Psoas muscle (tissue), 8 donors: Measurements from ENCODE around the gene FRMPD1. TPM values are rescaled to one million over a fixed set of nuclear protein-coding genes. Genes with fewer than 3 reads are reported as not detected.

Experiments used
- ATAC-seq, 4 donors: fragments of 200-7000 bp; cut with Tn5 transposase; one replicate each; pipeline ENCODE4 v1.9.1; 2020; ENCODE audit warnings: moderate library complexity in 3 of 4, mild to moderate bottlenecking in 2 of 4
- DNase-seq, 2 donors: peaks; one replicate each; pipeline ENCODE4 v3.0.0-alpha.2; 2020
- H3K27ac ChIP-seq: fragments of 200-600 bp; one replicate; pipeline ENCODE4 v1.8.0; 2022
- H3K27me3 ChIP-seq, 3 donors: fragments of 200-600 bp in 1 of 3; one replicate each; pipeline versions ENCODE4 v1.6.1 to v1.8.0; 2013 to 2022; ENCODE audit warnings: low read length in 2 of 3, mild to moderate bottlenecking in 2 of 3, moderate library complexity in 1 of 3; ENCODE audit not compliant: insufficient read depth in 3 of 3
- H3K36me3 ChIP-seq, 2 donors: fragments of 200-600 bp in 1 of 2; one replicate each; pipeline versions ENCODE4 v1.6.1 to v1.8.0; 2013 to 2022; ENCODE audit warnings: low read depth in 1 of 2, mild to moderate bottlenecking in 1 of 2, moderate library complexity in 1 of 2; ENCODE audit not compliant: insufficient read depth in 1 of 2
- H3K4me1 ChIP-seq: fragments of 200-600 bp; one replicate; pipeline ENCODE4 v1.8.0; 2022
- H3K4me3 ChIP-seq: fragments of 200-600 bp; one replicate; pipeline ENCODE4 v1.8.0; 2022; ENCODE audit warnings: mild to moderate bottlenecking
- H3K9me3 ChIP-seq: fragments of 200-600 bp; one replicate; pipeline ENCODE4 v1.8.0; 2022
- CTCF ChIP-seq: fragments of 200-600 bp; IDR thresholded peaks from one replicate; pipeline ENCODE4 v1.8.0; 2022; ENCODE audit warnings: antibody characterized with exemption
- WGBS, 3 donors: extraction: QIAGEN DNeasy Blood & Tissue Kit; methylation state at CpG; one replicate each; pipeline versions ENCODE4 v1.1.6 to v1.1.7; 2013; 5-methylcytosine and 5-hydroxymethylcytosine counted together
- intact Hi-C, 2 donors: fragments of 100-400 bp; cut with DNase I; formaldehyde crosslinking; loops; one replicate each; pipeline versions ENCODE4 v1.11.0 to v1.14.2; 2022
- polyA plus RNA-seq, 3 donors: library from polyadenylated mRNA; stranded (reverse); fragments of 200-250 nt; gene quantifications; one replicate each; pipeline ENCODE4 v1.2.3, GENCODE V29; 2013
- total RNA-seq, 4 donors: library from RNA; stranded (reverse); fragmentation: NEBNext Ultra II Directional in 2 of 4; extraction: Animal tissue kit (Norgen Biotek cat#: 25700) in 2 of 4; gene quantifications; one replicate each; pipeline versions ENCODE4 v1.2.1 to v1.2.4, GENCODE V29; 2021 to 2023
- donor health status: healthy with polysubstance abuse.
- donor health status: DM: no; HTN: no; CAD: no; lungs with moderate emphysema.
- donor health status: Bipolar disorder and iron deficiency.
- donor health status: healthy.
- donor health status: DM: yes; HTN: yes; CAD: no.
- donor health status: DM: no; HTN: no; CAD: no.
- donor health status: DM: no; HTN: no; CAD: no.
- donor health status: DM: yes; HTN: yes; CAD: no.

FRMPD1 gene
- total and polyA plus RNA-seq, 7 donors: 0.48 to 6.1 (median 1.4) TPM

DNA sequence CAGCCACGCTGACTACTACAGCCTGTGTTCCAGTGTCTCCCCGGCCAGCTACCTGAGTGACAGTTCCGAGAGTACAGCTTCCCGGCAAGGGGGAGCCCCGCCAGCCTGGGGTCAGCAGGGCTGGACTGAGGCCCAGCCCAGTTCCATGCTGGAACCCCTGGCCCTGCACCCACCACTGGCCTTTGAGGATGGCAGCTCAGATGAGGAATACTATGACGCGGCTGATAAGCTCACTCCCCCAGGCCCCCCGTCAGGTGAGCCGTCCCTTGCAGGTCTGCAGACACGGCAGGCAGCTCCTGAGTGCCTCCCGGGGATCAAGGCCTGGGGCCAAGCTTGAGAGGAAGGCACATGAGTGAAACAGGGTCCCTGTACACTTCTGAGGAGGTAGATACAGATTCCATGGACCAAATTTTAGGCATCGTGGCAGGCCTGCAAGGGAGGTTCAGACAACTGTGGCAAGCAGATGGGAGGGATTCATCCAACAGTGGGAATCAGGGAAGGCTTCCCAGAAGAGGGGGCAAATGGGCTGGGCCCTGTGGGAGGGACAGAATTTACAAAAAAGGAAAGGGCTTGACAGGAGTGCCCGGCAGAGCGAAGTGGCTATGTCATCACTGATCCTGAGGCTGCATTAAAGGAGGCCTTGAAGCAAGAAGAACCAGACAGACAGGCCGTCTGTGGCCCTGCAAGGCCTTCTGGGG is 90.0 kb downstream of the FRMPD1 start:
- intact Hi-C loops: loop anchor here in 1 of 2 donors (10.0 kb wide), 2 partner anchors 624 to 654 kb away; partner anchors contain the start of gene ALDH1B1
- ATAC-seq: no peak

DNA sequence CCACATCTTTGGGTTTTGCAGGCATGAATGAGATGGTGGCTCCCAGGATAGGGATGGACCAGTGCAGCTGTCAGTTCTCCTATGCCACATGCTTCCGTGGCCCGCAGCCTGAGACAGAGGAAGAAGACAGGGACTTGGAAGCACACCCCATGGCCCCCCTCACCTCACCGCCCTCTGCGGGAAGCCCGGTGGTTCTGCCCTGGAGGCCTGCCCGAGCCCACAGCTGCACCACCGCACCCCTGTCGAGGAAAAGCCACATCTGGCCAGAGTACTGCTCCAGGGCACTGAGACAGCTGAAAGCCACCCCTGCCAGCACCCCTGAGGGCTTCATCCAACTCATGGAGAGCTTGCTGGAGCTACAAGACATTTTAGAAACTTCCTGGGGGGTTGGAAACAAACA is 95.2 kb downstream of the FRMPD1 start:
- H3K4me1 ChIP-seq: no peaks in the 10 kb centered on the region
- DNase-seq (no peak), ATAC-seq (peak in 3 of 4 donors; percentile 17 to 36 (median 23))
- no peaks in the 10 kb centered on the region for H3K27me3 ChIP-seq
- 35 to 46% (median 42%) methylated on average over 8 of the region's 8 CpGs for WGBS, 3 donors
- intact Hi-C loops: loop anchor here (5.0 to 10.0 kb wide), 4 partner anchors 164 to 649 kb away; partner anchors contain the start of gene ALDH1B1 (in 1 of the 2)
- H3K27ac ChIP-seq: no peak overlapping the region
- no peak for TF ChIP-seq CTCF
- peaks cover 0 to 8% of the 10 kb centered on the region in 2 donors for H3K36me3 ChIP-seq
- H3K4me3 ChIP-seq: no peak overlapping the region
- H3K9me3 ChIP-seq: no peaks in the 10 kb centered on the region

More for the DNA sequence above, 90.0 kb downstream of the FRMPD1 start:
- Histone ChIP-seq H3K4me3 (no peak overlapping the region), H3K27me3 (no peaks in the 10 kb centered on the region), H3K9me3 (no peaks in the 10 kb centered on the region), H3K27ac (no peak overlapping the region), H3K36me3 (peaks cover 0 to 40% of the 10 kb centered on the region in 2 donors), H3K4me1 (no peaks in the 10 kb centered on the region)
- 87 to 90% (median 90%) methylated on average over 15 of the region's 15 CpGs for WGBS, 3 donors
- DNase-seq: no peak
- no peak for TF ChIP-seq CTCF

GRCh38 chr9:37746448-37747270 is 95.9 kb downstream of the FRMPD1 start:
- H3K27me3 ChIP-seq: no peaks in the 10 kb centered on the region
- DNase-seq (no peak), ATAC-seq (peak in 3 of 4 donors; percentile 10 to 24 (median 11))
- intact Hi-C loops: loop anchor here (5.0 to 10.0 kb wide), 4 partner anchors 164 to 648 kb away; partner anchors contain the start of gene ALDH1B1 (in 1 of the 2)
- H3K36me3 ChIP-seq: peaks cover 0 to 4% of the 10 kb centered on the region in 2 donors
- 56 to 73% (median 58%) methylated on average over 24 of the region's 24 CpGs for whole genome bisulfite sequencing, 3 donors
- no peak for TF ChIP-seq CTCF
- no peak overlapping the region for H3K4me3 ChIP-seq
- H3K27ac ChIP-seq: no peak overlapping the region
- no peaks in the 10 kb centered on the region for H3K4me1 ChIP-seq
- H3K9me3 ChIP-seq: no peaks in the 10 kb centered on the region

GRCh38 chr9:37747271-37747753 is 96.6 kb downstream of the FRMPD1 start:
- no peaks in the 10 kb centered on the region for H3K27me3 ChIP-seq
- peak; percentile 89 for TF ChIP-seq CTCF
- no peaks in the 10 kb centered on the region for H3K36me3 ChIP-seq
- ATAC-seq (peak; percentile 73 to 92 (median 82)), DNase-seq (peak in 1 of 2 donors; percentile 49)
- intact Hi-C loops: loop anchor here (5.0 to 10.0 kb wide), 4 partner anchors 165 to 647 kb away; partner anchors contain the start of gene ALDH1B1 (in 1 of the 2)
- H3K4me3 ChIP-seq: no peak overlapping the region
- WGBS, 3 donors: 34 to 42% (median 34%) methylated on average over 3 of the region's 3 CpGs
- H3K4me1 ChIP-seq: no peaks in the 10 kb centered on the region
- H3K9me3 ChIP-seq: no peaks in the 10 kb centered on the region
- H3K27ac ChIP-seq: no peak overlapping the region
